H1 (cell line): ENCODE measurements around the gene PTPMT1. TPM values are rescaled to one million over a fixed set of nuclear protein-coding genes. Genes with fewer than 3 reads are reported as not detected.

Experiments
- CBX5 ChIP-seq: fragments of 300-800, 300-1000 bp; sonication (generic); IDR thresholded peaks from 2 replicates; pipeline ENCODE4 v1.7.1; 2016; ENCODE audit warnings: antibody characterized with exemption, low read length, low read depth
- CBX8 ChIP-seq: fragments of 300-800, 300-1000 bp; sonication (generic); IDR thresholded peaks from 2 replicates; pipeline ENCODE4 v1.7.1; 2016; ENCODE audit warnings: low read depth, low read length, borderline replicate concordance
- CHD1 ChIP-seq: IDR thresholded peaks from 2 replicates; pipeline ENCODE4 v1.6.1; 2012; ENCODE audit warnings: low read depth, low read length, improper control_type of control experiment
- CHD2 ChIP-seq: IDR thresholded peaks from 2 replicates; pipeline ENCODE4 v1.6.1; 2012; ENCODE audit warnings: low read length, improper control_type of control experiment
- CTBP2 ChIP-seq: IDR thresholded peaks from 2 replicates; pipeline ENCODE4 v1.7.0; 2011; ENCODE audit warnings: borderline replicate concordance, mild to moderate bottlenecking, moderate library complexity, mixed read lengths, low read length; ENCODE audit not compliant: insufficient read depth, insufficient read length
- E2F6 ChIP-seq: IDR thresholded peaks from 2 replicates; pipeline ENCODE4 v1.6.1; 2012; ENCODE audit warnings: inconsistent platforms
- EGR1 ChIP-seq: IDR thresholded peaks from 2 replicates; pipeline ENCODE4 v1.6.1; 2011; ENCODE audit warnings: low read depth, low read length, borderline replicate concordance
- FOSL1 ChIP-seq: IDR thresholded peaks from 2 replicates; pipeline ENCODE4 v1.6.1; 2011; ENCODE audit warnings: mild to moderate bottlenecking, low read depth, low read length, moderate library complexity; ENCODE audit not compliant: insufficient read depth
- GTF2F1 ChIP-seq: IDR thresholded peaks from 2 replicates; pipeline ENCODE4 v1.6.1; 2012; ENCODE audit warnings: low read depth, low read length, improper control_type of control experiment, borderline replicate concordance
- HDAC2 ChIP-seq, 2 experiments: fragments of 300-600 bp in 1 of 2; sonication (generic) in 1 of 2; IDR thresholded peaks; 2 replicates each; pipeline ENCODE4 v1.6.1; 2011 to 2012; ENCODE audit warnings: low read depth in 2 of 2, low read length in 2 of 2, mild to moderate bottlenecking in 2 of 2, moderate library complexity in 2 of 2, borderline replicate concordance in 1 of 2, inconsistent platforms in 1 of 2
- HDAC6 ChIP-seq: IDR thresholded peaks from one replicate; pipeline ENCODE4 v1.7.1; 2012; ENCODE audit warnings: low read depth, mild to moderate bottlenecking, inconsistent platforms, low read length, moderate library complexity
- JUND ChIP-seq: IDR thresholded peaks from 2 replicates; pipeline ENCODE4 v1.6.1; 2011; ENCODE audit warnings: mild to moderate bottlenecking, improper control_type of control experiment, low read length
- KDM1A ChIP-seq: fragments of 200-600, 300-600 bp; sonication (generic); IDR thresholded peaks from 2 replicates; pipeline ENCODE4 v1.7.1; 2016; ENCODE audit warnings: mild to moderate bottlenecking, low read length, borderline replicate concordance
- KDM5A ChIP-seq: fragments of 200-600 bp; IDR thresholded peaks from 2 replicates; pipeline ENCODE4 v1.7.1; 2012; ENCODE audit warnings: mild to moderate bottlenecking, low read length, inconsistent platforms, mixed read lengths
- MAFK ChIP-seq: IDR thresholded peaks from 2 replicates; pipeline ENCODE4 v1.6.1; 2012; ENCODE audit warnings: low read depth, mild to moderate bottlenecking, improper control_type of control experiment, low read length
- NANOG ChIP-seq: IDR thresholded peaks from 2 replicates; pipeline ENCODE4 v1.6.1; 2011; ENCODE audit warnings: low read length, low read depth, mild to moderate bottlenecking, inconsistent platforms; ENCODE audit not compliant: insufficient read depth, poor library complexity, severe bottlenecking
- POU5F1 ChIP-seq: IDR thresholded peaks from 2 replicates; pipeline ENCODE4 v1.6.1; 2011; ENCODE audit warnings: low read depth, mild to moderate bottlenecking, low read length, moderate library complexity
- SAP30 ChIP-seq: fragments of 300-600 bp; sonication (generic); IDR thresholded peaks from 2 replicates; pipeline ENCODE4 v1.7.1; 2012; ENCODE audit warnings: low read length, moderate library complexity, mild to moderate bottlenecking, inconsistent platforms; ENCODE audit not compliant: insufficient read depth, insufficient replicate concordance
- SIN3A ChIP-seq, 2 experiments: IDR thresholded peaks in 1 of 2; conservative IDR thresholded peaks in 1 of 2; 2 replicates each; pipeline ENCODE4 v1.6.1; 2011 to 2012; ENCODE audit warnings: low read length in 2 of 2, improper control_type of control experiment in 1 of 2, low read depth in 1 of 2, mild to moderate bottlenecking in 1 of 2
- SP4 ChIP-seq: IDR thresholded peaks from 2 replicates; pipeline ENCODE4 v1.6.1; 2012; ENCODE audit warnings: low read length, inconsistent platforms
- TCF12 ChIP-seq: IDR thresholded peaks from 2 replicates; pipeline ENCODE4 v1.6.1; 2011; ENCODE audit warnings: low read depth, mild to moderate bottlenecking, low read length
- TEAD4 ChIP-seq: IDR thresholded peaks from 2 replicates; pipeline ENCODE4 v1.6.1; 2012; ENCODE audit warnings: low read depth, low read length, inconsistent platforms, mixed read lengths
- YY1 ChIP-seq: IDR thresholded peaks from 2 replicates; pipeline ENCODE4 v1.6.1; 2011; ENCODE audit warnings: low read depth, mild to moderate bottlenecking, low read length
- polyA plus RNA-seq, 7 experiments: library from polyadenylated mRNA; depleted of rRNA in 3 of 7; stranded (reverse) in 5 of 7; unstranded in 2 of 7; fragments of >200 nt in 5 of 7; fragments of 200-250 nt in 2 of 7; gene quantifications; 1 replicate in 5 of 7; 2 replicates in 1 of 7; 4 replicates in 1 of 7; pipeline versions ENCODE4 v1.2.1 to v1.2.3, GENCODE V29; 2011 to 2013; ENCODE audit warnings: missing spikeins in 2 of 7, mixed read lengths in 2 of 7
- total RNA-seq: library from RNA; stranded (reverse); fragmentation: NEBNext Ultra II Directional; extraction: Animal tissue kit (Norgen Biotek cat#: 25700); gene quantifications from 2 replicates; pipeline ENCODE4 v1.2.1, GENCODE V29; 2021

The PTPMT1 gene
- total and polyA plus RNA-seq, 2 of the 8 experiments (the other 6 are each of a cell fraction or from before 2014, with no cell fraction given) = 44.8 to 105 TPM

- no peak for TF ChIP-seq SAP30
- no peak for TF ChIP-seq FOSL1
- peak; percentile 82; the same call in 1 of the 2 replicates for TF ChIP-seq YY1
- no peak for TF ChIP-seq SP4
- peak; percentile 99 for TF ChIP-seq E2F6
- TF ChIP-seq HDAC6 = no peak
- TF ChIP-seq HDAC2 (IDR thresholded peaks at IDR 0.05; ENCODE audit: borderline replicate concordance in 1 of 2, low read depth in 2 of 2, low read length in 2 of 2) = no peak; a peak in 1 of 4 replicates
- no peak for TF ChIP-seq CBX8
- TF ChIP-seq NANOG = no peak
- TF ChIP-seq CBX5 = no peak
- TF ChIP-seq CHD1 = no peak
- no peak for TF ChIP-seq TEAD4
- TF ChIP-seq KDM5A = no peak
- no peak for TF ChIP-seq TCF12
- no peak for TF ChIP-seq MAFK
- no peak for TF ChIP-seq CTBP2
- TF ChIP-seq SIN3A (conservative IDR thresholded peaks at IDR 0.05 in 1 of 2, IDR thresholded peaks at IDR 0.05 in 1 of 2; ENCODE audit: low read depth in 1 of 2, low read length in 2 of 2) = 0 out of 4 replicates have a peak, but pooled peaks of 1 of the 2 experiments have one; percentile 54
- TF ChIP-seq JUND = no peak
- no peak for TF ChIP-seq GTF2F1
- no peak for TF ChIP-seq KDM1A
- TF ChIP-seq POU5F1 = no peak
- no peak for TF ChIP-seq EGR1
- TF ChIP-seq CHD2 = peak; percentile 85
These were observed at the start of gene PTPMT1 (continued) for GRCh38 chr11:47565340-47566148.
